Peyer's patch (tissue), 4 donors: ENCODE results near the gene CAV1. TPM values are rescaled to one million over a fixed set of nuclear protein-coding genes. Genes with fewer than 3 reads are reported as not detected.

Experiments
- DNase-seq, 3 donors: peaks; one replicate each; pipeline ENCODE4 v3.0.0-alpha.2; 2017 to 2019
- H3K27ac ChIP-seq, 4 donors: fragments of 200-600 bp; sonication (generic); one replicate each; pipeline ENCODE4 v1.5.1; 2016 to 2019
- H3K27me3 ChIP-seq, 2 donors: fragments of 200-600 bp; sonication (generic); one replicate each; pipeline ENCODE4 v1.5.1; 2019
- H3K36me3 ChIP-seq, 3 donors: fragments of 200-600 bp; sonication (generic); one replicate each; pipeline ENCODE4 v1.5.1; 2016 to 2019
- H3K4me1 ChIP-seq, 4 donors: fragments of 200-600 bp; sonication (generic); one replicate each; pipeline ENCODE4 v1.5.1; 2016 to 2019
- H3K4me3 ChIP-seq, 4 donors: fragments of 200-600 bp; sonication (generic); 1 replicate in 3 of 4; 2 replicates in 1 of 4; pipeline ENCODE4 v1.5.1; 2016 to 2019; ENCODE audit warnings: mild to moderate bottlenecking in 1 of 4
- H3K9me3 ChIP-seq, 4 donors: fragments of 200-600 bp; sonication (generic); one replicate each; pipeline ENCODE4 v1.5.1; 2016 to 2019; ENCODE audit warnings: mild to moderate bottlenecking in 1 of 4
- CTCF ChIP-seq, 6 experiments: fragments of 450-650 bp in 4 of 6; fragments of 200-600 bp in 2 of 6; sonication (generic) in 1 of 6; IDR thresholded peaks; one replicate each; pipeline ENCODE4 v1.5.1; 2017 to 2019; ENCODE audit warnings: antibody characterized with exemption in 6 of 6, mild to moderate bottlenecking in 3 of 6, moderate library complexity in 1 of 6
- POLR2A ChIP-seq, 2 donors: fragments of 450-650 bp; IDR thresholded peaks; one replicate each; pipeline ENCODE4 v1.5.1; 2017; ENCODE audit warnings: antibody characterized with exemption in 2 of 2, mild to moderate bottlenecking in 2 of 2, moderate library complexity in 2 of 2
- total RNA-seq, 4 donors: library from RNA; depleted of rRNA; stranded (reverse); fragments of >200 nt; gene quantifications; one replicate each; pipeline ENCODE4 v1.1.0, GENCODE V29; 2016

CAV1 gene
- total RNA-seq, 4 donors from 2014 or later: 17.7 to 42.6 (median 27.6) TPM

GRCh38 chr7:116501425-116502167 is 23.2 kb upstream of the CAV1 start:
- Histone ChIP-seq H3K9me3 (no peaks in the 10 kb centered on the region), H3K36me3 (no peaks in the 10 kb centered on the region), H3K27me3 (no peaks in the 10 kb centered on the region), H3K27ac (peak overlapping the region in 3 of 4 donors; percentile 17 to 85 (median 20)), H3K4me1 (peaks cover 0 to 11% (median 5%) of the 10 kb centered on the region in 4 donors), H3K4me3 (peak overlapping the region in 1 of 4 donors; percentile 68)
- DNase-seq: no peak
- TF ChIP-seq CTCF (IDR thresholded peaks at IDR 0.05): no peak
- no peak for TF ChIP-seq POLR2A (IDR thresholded peaks at IDR 0.05)

GRCh38 chr7:116502201-116503096 is 22.4 kb upstream of the CAV1 start:
- H3K27ac ChIP-seq: peak overlapping the region in 1 of 4 donors; percentile 85
- peaks cover 0 to 11% (median 5%) of the 10 kb centered on the region in 4 donors for H3K4me1 ChIP-seq
- no peaks in the 10 kb centered on the region for H3K27me3 ChIP-seq
- peak overlapping the region in 1 of 4 donors; percentile 68 for H3K4me3 ChIP-seq
- no peak for DNase-seq
- no peaks in the 10 kb centered on the region for H3K9me3 ChIP-seq
- H3K36me3 ChIP-seq: no peaks in the 10 kb centered on the region
- no peak for TF ChIP-seq POLR2A (IDR thresholded peaks at IDR 0.05)
- no peak for TF ChIP-seq CTCF (IDR thresholded peaks at IDR 0.05)

- no peaks in the 10 kb centered on the region for H3K9me3 ChIP-seq
- no peak overlapping the region for H3K27ac ChIP-seq
Measured at GRCh38 chr7:116503835-116504234, 21.0 kb upstream of the CAV1 start.

GRCh38 chr7:116505278-116505677 is 19.6 kb upstream of the CAV1 start:
- Histone ChIP-seq H3K9me3 (no peaks in the 10 kb centered on the region), H3K27me3 (no peaks in the 10 kb centered on the region), H3K36me3 (no peaks in the 10 kb centered on the region), H3K4me3 (no peak overlapping the region), H3K4me1 (peaks cover 0 to 6% (median 2%) of the 10 kb centered on the region in 4 donors), H3K27ac (no peak overlapping the region)
- no peak for TF ChIP-seq CTCF (IDR thresholded peaks at IDR 0.05)
- TF ChIP-seq POLR2A (IDR thresholded peaks at IDR 0.05): no peak
- no peak for DNase-seq

More at GRCh38 chr7:116503835-116504234, 21.0 kb upstream of the CAV1 start:
- no peaks in the 10 kb centered on the region for H3K36me3 ChIP-seq
- no peak for DNase-seq
- no peak overlapping the region for H3K4me3 ChIP-seq
- no peaks in the 10 kb centered on the region for H3K27me3 ChIP-seq
- TF ChIP-seq CTCF (IDR thresholded peaks at IDR 0.05) (no peak), POLR2A (IDR thresholded peaks at IDR 0.05) (no peak)
- peaks cover 0 to 11% (median 5%) of the 10 kb centered on the region in 4 donors for H3K4me1 ChIP-seq

DNA sequence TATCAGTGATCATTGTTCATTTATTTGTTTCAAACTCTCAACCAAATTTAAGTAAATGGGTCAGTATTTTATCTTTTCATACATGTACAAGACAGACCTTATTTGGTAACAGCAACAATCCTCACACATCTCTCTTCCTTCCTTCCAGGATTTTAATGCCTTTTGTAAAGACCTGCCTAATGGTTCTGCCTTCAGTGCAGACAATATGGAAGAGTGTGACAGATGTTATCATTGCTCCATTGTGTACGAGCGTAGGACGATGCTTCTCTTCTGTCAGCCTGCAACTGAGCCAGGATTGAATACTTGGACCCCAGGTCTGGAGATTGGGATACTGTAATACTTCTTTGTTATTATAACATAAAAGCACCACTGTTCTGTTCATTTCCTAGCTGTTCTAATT is 19.0 kb upstream of the CAV1 start:
- TF ChIP-seq POLR2A (IDR thresholded peaks at IDR 0.05) (no peak), CTCF (IDR thresholded peaks at IDR 0.05) (no peak)

More for the DNA sequence above, 19.0 kb upstream of the CAV1 start:
- Histone ChIP-seq H3K27me3 (no peaks in the 10 kb centered on the region), H3K9me3 (no peaks in the 10 kb centered on the region), H3K36me3 (no peaks in the 10 kb centered on the region), H3K4me1 (peaks cover 0 to 6% (median 0%) of the 10 kb centered on the region in 4 donors), H3K27ac (no peak overlapping the region), H3K4me3 (no peak overlapping the region)
- no peak for DNase-seq
